Measurements from ENCODE around the gene PSMB1.

Gene PSMB1

GRCh38 chr6:170552765-170553533 is at the start of gene PSMB1:
TSS of gene PSMB1 (minus strand) at chr6:170553307. CDS start at chr6:170553242, 65 bp downstream.
- TF ChIP-seq CTCF (IDR thresholded peaks at IDR 0.05; ENCODE audit: control insufficient read depth, insufficient read depth, low read depth, low read length, missing control alignments): no peak
- H3K4me3 ChIP-seq (ENCODE audit: control insufficient read depth, low read depth, low read length): peak within 1 kb of the TSS; percentile 99
- DNase-seq (ENCODE audit: low read depth): peak; percentile 70

GRCh38 chr6:170597278-170597677 is 44.2 kb upstream of the PSMB1 start:
- TF ChIP-seq CTCF (IDR thresholded peaks at IDR 0.05; ENCODE audit: control insufficient read depth, insufficient read depth, low read depth, low read length, missing control alignments): no peak
- H3K4me3 ChIP-seq (ENCODE audit: control insufficient read depth, low read depth, low read length): no peak overlapping the region
- DNase-seq (ENCODE audit: low read depth): no peak

GRCh38 chr6:170596426-170596825 is 43.3 kb upstream of the PSMB1 start:
- TF ChIP-seq CTCF (IDR thresholded peaks at IDR 0.05; ENCODE audit: control insufficient read depth, insufficient read depth, low read depth, low read length, missing control alignments): no peak
- H3K4me3 ChIP-seq (ENCODE audit: control insufficient read depth, low read depth, low read length): no peak overlapping the region
- DNase-seq (ENCODE audit: low read depth): no peak

GRCh38 chr6:170590725-170591124 is 37.6 kb upstream of the PSMB1 start:
- no peak for TF ChIP-seq CTCF (IDR thresholded peaks at IDR 0.05; ENCODE audit: control insufficient read depth, insufficient read depth, low read depth, low read length, missing control alignments)
- no peak for DNase-seq (ENCODE audit: low read depth)
- H3K4me3 ChIP-seq (ENCODE audit: control insufficient read depth, low read depth, low read length): no peak overlapping the region

- DNase-seq (ENCODE audit: low read depth): no peak
- TF ChIP-seq CTCF (IDR thresholded peaks at IDR 0.05; ENCODE audit: control insufficient read depth, insufficient read depth, low read depth, low read length, missing control alignments): no peak
- H3K4me3 ChIP-seq (ENCODE audit: control insufficient read depth, low read depth, low read length): peak overlapping the region; percentile 64
Measured at GRCh38 chr6:170584954-170585498, 31.9 kb upstream of the PSMB1 start.

- no peak for TF ChIP-seq CTCF (IDR thresholded peaks at IDR 0.05; ENCODE audit: control insufficient read depth, insufficient read depth, low read depth, low read length, missing control alignments)
- peak; percentile 46 for DNase-seq (ENCODE audit: low read depth)
- H3K4me3 ChIP-seq (ENCODE audit: control insufficient read depth, low read depth, low read length): peak within 1 kb of the TSS; percentile 64
Measured at GRCh38 chr6:170584181-170584953, 31.3 kb upstream of the PSMB1 start, which contains the start of gene PDCD2. TSS of gene PDCD2 (minus strand) at chr6:170584637. CDS start at chr6:170584581, 56 bp downstream.

All from AG09309 (cell line).